ENCODE results near the gene DNAJB11.

DNA sequence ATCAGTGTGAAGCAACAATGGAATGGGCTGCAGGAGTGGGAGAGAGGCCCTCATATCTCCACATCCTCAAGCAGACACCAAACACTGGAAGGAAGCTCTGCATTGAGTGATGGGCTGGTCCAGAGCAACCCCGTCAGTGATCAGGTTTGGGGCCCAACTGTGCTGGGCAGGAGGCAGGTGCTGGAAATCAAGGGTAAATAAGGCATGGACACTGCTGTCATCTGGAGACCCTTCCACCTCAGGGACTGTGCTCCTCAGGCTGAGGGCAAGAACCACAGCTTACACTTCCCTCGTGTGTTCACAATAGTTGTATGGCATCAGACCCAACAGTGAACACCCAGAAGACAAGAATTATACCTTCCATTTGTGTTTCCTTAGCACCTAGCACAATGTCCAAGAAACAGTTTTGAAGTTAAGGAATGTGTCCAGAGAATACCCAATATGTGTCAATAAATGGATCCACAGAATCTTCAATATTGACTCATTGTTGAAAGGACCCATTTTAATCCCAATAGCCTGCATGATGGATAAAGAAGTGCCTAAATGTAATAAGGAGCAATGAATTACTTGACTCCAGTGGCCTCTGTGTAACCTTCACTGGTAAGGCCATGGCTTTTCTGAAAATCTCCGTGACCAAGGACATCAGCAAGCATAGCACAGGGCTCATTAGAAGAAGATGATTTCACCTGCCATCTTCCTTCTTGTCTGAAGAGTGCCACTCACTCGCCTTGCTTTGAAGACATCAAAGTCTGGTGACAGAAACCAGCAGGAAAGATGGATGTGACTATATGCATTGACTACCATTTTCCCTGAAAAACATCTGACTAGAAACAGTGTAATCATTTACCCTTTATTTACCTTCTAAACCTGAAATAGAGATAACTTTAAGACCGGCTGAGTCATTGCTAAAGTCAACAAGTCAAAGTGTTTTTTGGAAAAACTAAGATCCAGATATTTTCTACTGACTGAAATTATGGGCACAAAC, 35.3 kb downstream of the DNAJB11 start:
- TF ChIP-seq, protein P1, sequence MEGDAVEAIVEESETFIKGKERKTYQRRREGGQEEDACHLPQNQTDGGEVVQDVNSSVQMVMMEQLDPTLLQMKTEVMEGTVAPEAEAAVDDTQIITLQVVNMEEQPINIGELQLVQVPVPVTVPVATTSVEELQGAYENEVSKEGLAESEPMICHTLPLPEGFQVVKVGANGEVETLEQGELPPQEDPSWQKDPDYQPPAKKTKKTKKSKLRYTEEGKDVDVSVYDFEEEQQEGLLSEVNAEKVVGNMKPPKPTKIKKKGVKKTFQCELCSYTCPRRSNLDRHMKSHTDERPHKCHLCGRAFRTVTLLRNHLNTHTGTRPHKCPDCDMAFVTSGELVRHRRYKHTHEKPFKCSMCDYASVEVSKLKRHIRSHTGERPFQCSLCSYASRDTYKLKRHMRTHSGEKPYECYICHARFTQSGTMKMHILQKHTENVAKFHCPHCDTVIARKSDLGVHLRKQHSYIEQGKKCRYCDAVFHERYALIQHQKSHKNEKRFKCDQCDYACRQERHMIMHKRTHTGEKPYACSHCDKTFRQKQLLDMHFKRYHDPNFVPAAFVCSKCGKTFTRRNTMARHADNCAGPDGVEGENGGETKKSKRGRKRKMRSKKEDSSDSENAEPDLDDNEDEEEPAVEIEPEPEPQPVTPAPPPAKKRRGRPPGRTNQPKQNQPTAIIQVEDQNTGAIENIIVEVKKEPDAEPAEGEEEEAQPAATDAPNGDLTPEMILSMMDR (IDR thresholded peaks at IDR 0.05): no peak
- no peak for TF ChIP-seq POLR2A (IDR thresholded peaks at IDR 0.05)
- no peak for TF ChIP-seq EP300 (IDR thresholded peaks at IDR 0.05)

All from tibial nerve (tissue), 4 donors.